CD4-positive, CD25-positive, alpha-beta regulatory T cell (primary cell): ENCODE data around the gene SNCA. TPM values are rescaled to one million over a fixed set of nuclear protein-coding genes. Genes with fewer than 3 reads are reported as not detected.
A peak's percentile ranks its signal among the peaks of the same experiment; 100 is the strongest.

Experiments used
- ATAC-seq, 2 donors: fragments of 150-1000 bp; cut with Tn5 transposase; one replicate each; pipeline ENCODE4 v1.10.0; 2021; ENCODE audit warnings: low read depth in 2 of 2, moderate number of reproducible peaks in 2 of 2, moderate library complexity in 1 of 2
- DNase-seq, 3 donors: peaks; one replicate each; pipeline versions ENCODE4 v3.0.0 to v3.0.0-alpha.2; 2012 to 2022; ENCODE audit warnings: mixed read lengths in 1 of 3
- H3K27ac ChIP-seq: one replicate; pipeline ENCODE4 v1.7.0; 2013; ENCODE audit warnings: mild to moderate bottlenecking, low read length; ENCODE audit not compliant: insufficient read depth, poor library complexity, severe bottlenecking
- H3K27me3 ChIP-seq: one replicate; pipeline ENCODE4 v1.7.0; 2013; ENCODE audit warnings: low read length; ENCODE audit not compliant: control insufficient read depth, insufficient read depth
- H3K36me3 ChIP-seq: one replicate; pipeline ENCODE4 v1.7.0; 2013; ENCODE audit warnings: mild to moderate bottlenecking, low read length, moderate library complexity; ENCODE audit not compliant: control insufficient read depth, insufficient read depth
- H3K4me1 ChIP-seq: 2 replicates; pipeline ENCODE4 v1.7.0; 2013; ENCODE audit warnings: mild to moderate bottlenecking, low read length; ENCODE audit not compliant: insufficient read depth, control insufficient read depth, poor library complexity, severe bottlenecking
- H3K4me3 ChIP-seq: one replicate; pipeline ENCODE4 v1.7.0; 2013; ENCODE audit warnings: low read depth, mild to moderate bottlenecking, low read length, moderate library complexity
- H3K9me3 ChIP-seq, 2 experiments: 1 replicate in 1 of 2; 2 replicates in 1 of 2; pipeline ENCODE4 v1.7.0; 2013; ENCODE audit warnings: low read length in 2 of 2, mild to moderate bottlenecking in 1 of 2, moderate library complexity in 1 of 2; ENCODE audit not compliant: control insufficient read depth in 2 of 2
- H3K27ac Mint-ChIP-seq, 3 donors: one replicate each; pipeline ENCODE4 v1.8.0; 2020 to 2022; ENCODE audit warnings: mild to moderate bottlenecking in 3 of 3, mixed read lengths in 3 of 3, moderate library complexity in 2 of 3
- H3K27me3 Mint-ChIP-seq: one replicate; pipeline ENCODE4 v1.8.0; 2022; ENCODE audit warnings: mild to moderate bottlenecking, mixed read lengths
- H3K36me3 Mint-ChIP-seq: one replicate; pipeline ENCODE4 v1.8.0; 2020; ENCODE audit warnings: mixed read lengths
- H3K4me1 Mint-ChIP-seq, 4 donors: one replicate each; pipeline ENCODE4 v1.8.0; 2020 to 2022; ENCODE audit warnings: mixed read lengths in 4 of 4, mild to moderate bottlenecking in 1 of 4
- H3K4me3 Mint-ChIP-seq, 4 donors: one replicate each; pipeline ENCODE4 v1.8.0; 2020 to 2022; ENCODE audit warnings: mild to moderate bottlenecking in 4 of 4, mixed read lengths in 4 of 4, moderate library complexity in 3 of 4
- H3K9me3 Mint-ChIP-seq, 7 donors: one replicate each; pipeline ENCODE4 v1.8.0; 2020 to 2022; ENCODE audit warnings: mixed read lengths in 7 of 7, mild to moderate bottlenecking in 3 of 7, moderate library complexity in 2 of 7
- polyA plus RNA-seq, 4 donors: library from polyadenylated mRNA; unstranded; fragments of 300-500 nt; fragmentation: Illumina TruSeq; gene quantifications; one replicate each; pipeline ENCODE4 v1.2.3, GENCODE V29; 2021
- total RNA-seq: library from RNA; stranded (reverse); gene quantifications from one replicate; pipeline ENCODE4 v1.2.3, GENCODE V29; 2022

SNCA gene
- total and polyA plus RNA-seq, 5 donors from 2014 or later, result 0.29 to 2.3 (median 1.9) TPM; not detected in 2

DNA sequence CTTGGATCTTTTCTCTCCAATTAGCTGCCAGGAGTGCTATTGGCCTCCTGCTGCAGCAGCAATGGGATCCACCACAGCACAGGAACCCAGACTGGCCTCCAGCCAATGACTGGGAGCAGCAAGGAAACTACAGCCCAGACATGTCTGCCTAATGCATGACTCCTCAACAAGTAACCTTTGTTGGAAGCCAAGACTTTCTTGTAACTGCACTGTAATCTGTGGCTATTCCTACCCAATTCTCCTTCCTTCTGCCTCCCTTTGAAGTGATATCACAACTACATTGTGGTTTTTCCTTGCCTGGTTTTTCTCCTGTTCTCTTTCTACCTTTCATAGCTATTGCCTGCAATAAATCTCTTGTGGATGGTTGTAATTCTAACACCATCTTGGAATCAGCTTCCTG lies 39.8 kb downstream of the SNCA start:
- no peak overlapping the region for H3K4me3 Mint-ChIP-seq

DNA sequence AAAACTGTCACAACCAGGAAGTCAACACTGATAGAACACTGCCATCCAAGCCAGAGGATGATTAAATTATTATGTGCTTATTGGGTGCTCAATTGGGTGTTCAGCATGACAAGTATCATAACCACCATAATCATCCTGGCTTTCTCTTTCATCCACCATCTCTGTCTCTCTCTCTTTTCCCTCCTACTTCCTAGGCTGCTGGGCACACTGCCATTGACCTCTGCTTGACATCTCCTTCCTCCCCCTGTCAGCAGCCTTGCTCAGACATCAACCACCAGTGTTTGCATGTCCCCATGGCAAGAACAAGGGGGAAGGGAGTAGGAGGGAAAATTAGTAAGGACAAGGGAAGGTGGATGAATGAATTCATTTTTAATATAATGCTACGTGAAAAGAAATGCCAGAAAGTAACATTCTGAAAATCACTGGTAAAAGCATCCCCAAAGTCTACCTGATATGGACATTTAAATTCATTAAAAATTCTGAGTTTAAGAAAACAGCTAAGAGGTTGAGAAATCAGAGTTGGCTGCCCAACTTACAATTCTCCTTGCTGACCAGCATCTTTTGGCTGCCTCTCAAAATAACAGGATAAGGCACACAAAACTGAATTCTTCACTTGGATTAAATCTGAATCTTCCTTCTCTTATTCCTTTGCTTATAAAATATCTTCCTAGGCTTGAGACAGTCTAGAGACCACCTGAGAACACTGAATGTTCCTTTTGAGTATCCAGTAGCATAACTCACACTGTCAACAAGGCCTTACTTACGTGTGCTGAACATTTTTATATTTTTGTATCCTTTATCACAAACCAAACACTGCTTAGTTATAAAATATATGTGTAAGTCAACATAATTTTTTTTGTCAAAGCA lies 48.5 kb downstream of the SNCA start:
- ATAC-seq, result no peak
- no peaks in the 10 kb centered on the region for H3K4me1 ChIP-seq
- H3K4me1 Mint-ChIP-seq, result no peaks in the 10 kb centered on the region
- no peaks in the 10 kb centered on the region for H3K36me3 Mint-ChIP-seq
- H3K27me3 ChIP-seq, result peaks cover 2% of the 10 kb centered on the region
- no peaks in the 10 kb centered on the region for H3K36me3 ChIP-seq
- H3K27ac Mint-ChIP-seq, result peak overlapping the region in 1 of 3 donors; percentile 38
- DNase-seq, result no peak
- H3K9me3 ChIP-seq, result no peaks in the 10 kb centered on the region
- no peaks in the 10 kb centered on the region for H3K27me3 Mint-ChIP-seq
- no peak overlapping the region for H3K4me3 ChIP-seq
- H3K4me3 Mint-ChIP-seq, result no peak overlapping the region
- no peaks in the 10 kb centered on the region for H3K9me3 Mint-ChIP-seq
- H3K27ac ChIP-seq, result no peak overlapping the region

More for the DNA sequence above, 39.8 kb downstream of the SNCA start:
- Mint-ChIP-seq H3K36me3 (no peaks in the 10 kb centered on the region), H3K9me3 (peaks cover 0 to 1% (median 0%) of the 10 kb centered on the region in 7 donors), H3K27ac (no peak overlapping the region), H3K27me3 (no peaks in the 10 kb centered on the region), H3K4me1 (no peaks in the 10 kb centered on the region)
- ATAC-seq, result no peak
- no peaks in the 10 kb centered on the region for H3K36me3 ChIP-seq
- H3K9me3 ChIP-seq, result no peaks in the 10 kb centered on the region
- no peaks in the 10 kb centered on the region for H3K4me1 ChIP-seq
- DNase-seq, result no peak
- no peak overlapping the region for H3K4me3 ChIP-seq
- no peaks in the 10 kb centered on the region for H3K27me3 ChIP-seq
- no peak overlapping the region for H3K27ac ChIP-seq

DNA sequence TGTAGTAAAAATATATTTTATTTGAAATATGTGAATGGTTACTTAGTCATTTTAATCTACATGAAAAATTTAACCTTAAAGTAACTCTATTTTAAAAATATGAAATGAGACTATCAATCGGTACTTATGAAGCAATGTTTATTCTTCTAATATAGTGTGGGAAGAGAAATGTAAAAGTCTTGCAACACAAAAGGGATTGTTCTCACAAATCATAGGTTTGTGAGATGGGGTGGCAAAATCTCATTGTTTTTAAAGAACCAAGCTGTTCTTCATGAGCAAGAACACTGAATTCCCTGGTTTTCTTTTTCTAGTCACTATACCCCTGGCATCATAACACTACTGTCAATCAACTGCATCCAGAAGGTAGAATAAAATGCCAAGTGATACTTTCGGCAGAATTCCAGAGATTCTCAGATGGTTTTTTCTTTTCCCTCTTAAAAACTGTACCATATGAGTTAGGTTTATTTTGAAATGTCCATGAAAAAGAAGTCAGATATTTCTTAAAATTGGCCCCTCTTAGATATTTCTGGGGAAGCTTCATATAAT lies 52.2 kb downstream of the SNCA start:
- H3K4me1 Mint-ChIP-seq, result no peaks in the 10 kb centered on the region
- peaks cover 0 to 1% (median 0%) of the 10 kb centered on the region in 7 donors for H3K9me3 Mint-ChIP-seq
- DNase-seq (no peak), ATAC-seq (no peak)
- no peaks in the 10 kb centered on the region for H3K36me3 ChIP-seq
- H3K4me1 ChIP-seq, result no peaks in the 10 kb centered on the region
- no peaks in the 10 kb centered on the region for H3K27me3 Mint-ChIP-seq
- no peak overlapping the region for H3K4me3 Mint-ChIP-seq
- no peak overlapping the region for H3K27ac ChIP-seq
- H3K9me3 ChIP-seq, result no peaks in the 10 kb centered on the region
- peaks cover 2% of the 10 kb centered on the region for H3K27me3 ChIP-seq
- H3K27ac Mint-ChIP-seq, result no peak overlapping the region
- H3K4me3 ChIP-seq, result no peak overlapping the region
- no peaks in the 10 kb centered on the region for H3K36me3 Mint-ChIP-seq

DNA sequence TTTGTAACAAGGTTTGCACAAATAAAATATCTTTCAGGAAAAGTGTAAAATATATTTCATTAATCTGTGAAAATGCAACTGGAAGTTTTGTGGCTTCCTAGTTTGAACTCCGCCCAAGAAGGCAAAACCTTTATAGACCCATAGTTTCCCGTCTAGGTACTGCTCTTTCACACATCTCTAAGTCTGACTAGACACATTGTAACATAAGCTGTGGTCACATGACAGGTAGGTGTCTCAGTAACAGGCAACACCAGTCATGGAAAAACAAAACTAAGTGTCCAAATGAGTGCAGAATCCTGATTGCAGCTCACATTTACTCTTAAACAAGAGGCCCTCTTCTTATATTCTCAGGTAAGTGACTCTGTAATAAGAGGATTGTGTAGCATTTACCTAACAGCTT lies 55.6 kb downstream of the SNCA start:
- ATAC-seq (no peak), DNase-seq (no peak)
- no peaks in the 10 kb centered on the region for H3K36me3 ChIP-seq
- Mint-ChIP-seq H3K4me3 (no peak overlapping the region), H3K9me3 (peaks cover 0 to 17% (median 7%) of the 10 kb centered on the region in 7 donors), H3K4me1 (no peaks in the 10 kb centered on the region), H3K36me3 (no peaks in the 10 kb centered on the region), H3K27me3 (no peaks in the 10 kb centered on the region), H3K27ac (no peak overlapping the region)
- no peak overlapping the region for H3K27ac ChIP-seq
- no peak overlapping the region for H3K4me3 ChIP-seq
- no peaks in the 10 kb centered on the region for H3K27me3 ChIP-seq
- no peaks in the 10 kb centered on the region for H3K9me3 ChIP-seq
- no peaks in the 10 kb centered on the region for H3K4me1 ChIP-seq

DNA sequence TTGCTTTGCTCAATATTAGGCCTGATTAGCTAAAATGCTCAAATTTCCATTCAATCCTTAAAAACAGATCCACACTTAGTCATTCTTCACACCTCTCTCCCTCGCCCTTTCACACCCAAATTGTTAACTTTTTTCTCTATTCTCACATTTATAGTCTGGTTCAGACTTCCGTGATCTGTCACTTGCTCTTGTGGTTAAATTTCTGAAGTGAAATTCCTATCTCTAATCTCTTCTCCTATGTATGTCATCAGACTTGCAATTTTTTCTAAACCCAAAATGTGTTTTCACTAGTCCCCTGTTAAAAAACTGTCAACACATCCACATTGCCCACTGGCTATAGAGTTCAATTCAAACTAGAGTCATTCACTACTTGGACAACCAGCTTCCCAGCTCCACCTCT lies 63.2 kb downstream of the SNCA start:
- no peak overlapping the region for H3K27ac ChIP-seq

DNA sequence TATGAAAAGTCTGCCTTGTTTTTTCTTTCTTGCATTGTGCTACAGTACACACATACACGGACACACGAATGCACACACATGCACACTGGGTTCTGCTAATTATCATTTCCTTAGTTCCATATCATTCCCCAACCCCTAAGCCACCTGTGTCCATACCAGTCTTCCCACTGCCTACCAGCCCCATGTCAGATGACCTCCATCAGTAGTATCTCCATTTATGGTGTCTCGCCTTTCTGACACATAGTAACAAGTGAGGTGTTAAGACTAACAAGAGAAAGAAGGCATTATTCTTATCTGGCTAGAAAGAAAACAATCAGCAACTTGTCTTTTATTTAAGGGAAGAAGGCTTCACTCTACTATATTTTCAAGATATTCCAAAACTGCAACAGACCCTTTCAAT lies 67.1 kb downstream of the SNCA start:
- no peaks in the 10 kb centered on the region for H3K36me3 Mint-ChIP-seq
- ATAC-seq, result no peak
- no peaks in the 10 kb centered on the region for H3K4me1 Mint-ChIP-seq
- DNase-seq, result no peak
- Histone ChIP-seq H3K36me3 (no peaks in the 10 kb centered on the region), H3K27ac (no peak overlapping the region), H3K4me1 (no peaks in the 10 kb centered on the region), H3K27me3 (no peaks in the 10 kb centered on the region), H3K9me3 (no peaks in the 10 kb centered on the region), H3K4me3 (no peak overlapping the region)
- H3K27ac Mint-ChIP-seq, result no peak overlapping the region
- no peak overlapping the region for H3K4me3 Mint-ChIP-seq
- peaks cover 0 to 9% (median 0%) of the 10 kb centered on the region in 7 donors for H3K9me3 Mint-ChIP-seq
- peaks cover 10% of the 10 kb centered on the region for H3K27me3 Mint-ChIP-seq

More for the DNA sequence above, 63.2 kb downstream of the SNCA start:
- H3K4me3 Mint-ChIP-seq, result no peak overlapping the region
- H3K36me3 Mint-ChIP-seq, result no peaks in the 10 kb centered on the region
- peaks cover 10% of the 10 kb centered on the region for H3K27me3 Mint-ChIP-seq
- no peaks in the 10 kb centered on the region for H3K4me1 ChIP-seq
- H3K4me1 Mint-ChIP-seq, result no peaks in the 10 kb centered on the region
- DNase-seq, result no peak
- no peaks in the 10 kb centered on the region for H3K9me3 ChIP-seq
- H3K4me3 ChIP-seq, result no peak overlapping the region
- H3K27ac Mint-ChIP-seq, result no peak overlapping the region
- no peaks in the 10 kb centered on the region for H3K36me3 ChIP-seq
- ATAC-seq, result no peak
- H3K27me3 ChIP-seq, result peaks cover 4% of the 10 kb centered on the region
- H3K9me3 Mint-ChIP-seq, result peaks cover 0 to 16% (median 4%) of the 10 kb centered on the region in 7 donors

DNA sequence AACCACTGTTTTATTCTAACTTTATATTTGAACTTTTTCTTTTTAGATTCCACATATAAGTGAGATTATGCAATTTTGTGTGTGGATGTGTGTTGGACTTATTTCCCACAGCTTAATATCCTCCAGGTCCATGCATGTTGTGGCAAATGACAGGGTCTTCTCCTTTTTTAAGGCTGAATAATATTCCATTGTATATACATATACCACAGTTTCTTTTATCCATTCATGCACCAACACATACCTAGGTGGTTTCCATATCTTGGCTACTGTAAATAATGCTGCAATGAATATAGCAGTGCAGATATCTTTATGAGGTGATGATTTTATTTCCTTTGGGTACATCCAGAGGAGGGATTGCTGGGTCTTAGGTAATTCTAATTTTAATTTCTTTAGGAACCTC lies 69.0 kb downstream of the SNCA start:
- H3K27me3 Mint-ChIP-seq, result peaks cover 4% of the 10 kb centered on the region
- H3K27ac ChIP-seq, result no peak overlapping the region

DNA sequence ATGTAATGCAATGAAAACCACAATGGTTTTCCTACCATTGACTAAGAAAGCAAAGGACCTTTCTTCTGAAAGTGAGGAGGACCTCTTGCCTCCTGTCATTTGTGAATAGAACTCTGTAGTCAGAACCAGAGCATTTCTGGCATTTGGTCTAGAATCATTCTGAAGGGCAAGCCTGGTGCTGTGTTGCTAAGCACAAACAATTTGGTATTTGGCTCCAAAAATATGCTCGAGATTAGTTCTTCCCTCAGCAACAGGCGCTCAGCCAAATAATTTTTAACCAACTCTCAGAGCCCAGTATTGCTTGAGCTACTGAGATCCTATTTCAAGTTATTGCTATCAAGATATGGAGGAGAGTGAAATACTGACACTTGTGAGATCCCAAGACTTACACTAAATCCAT lies 71.0 kb downstream of the SNCA start:
- H3K27me3 Mint-ChIP-seq, result peaks cover 7% of the 10 kb centered on the region
- no peak for DNase-seq
- no peaks in the 10 kb centered on the region for H3K27me3 ChIP-seq
- no peak overlapping the region for H3K4me3 ChIP-seq
- no peaks in the 10 kb centered on the region for H3K9me3 ChIP-seq
- no peak for ATAC-seq
- H3K4me3 Mint-ChIP-seq, result no peak overlapping the region
- no peak overlapping the region for H3K27ac Mint-ChIP-seq
- H3K4me1 ChIP-seq, result no peaks in the 10 kb centered on the region
- no peaks in the 10 kb centered on the region for H3K36me3 ChIP-seq
- peaks cover 0 to 3% (median 0%) of the 10 kb centered on the region in 7 donors for H3K9me3 Mint-ChIP-seq
- no peaks in the 10 kb centered on the region for H3K4me1 Mint-ChIP-seq
- no peak overlapping the region for H3K27ac ChIP-seq
- H3K36me3 Mint-ChIP-seq, result no peaks in the 10 kb centered on the region

More for the DNA sequence above, 69.0 kb downstream of the SNCA start:
- Mint-ChIP-seq H3K9me3 (peaks cover 0 to 4% (median 0%) of the 10 kb centered on the region in 7 donors), H3K36me3 (no peaks in the 10 kb centered on the region), H3K4me3 (no peak overlapping the region), H3K4me1 (no peaks in the 10 kb centered on the region), H3K27ac (no peak overlapping the region)
- H3K36me3 ChIP-seq, result no peaks in the 10 kb centered on the region
- DNase-seq (no peak), ATAC-seq (no peak)
- no peak overlapping the region for H3K4me3 ChIP-seq
- no peaks in the 10 kb centered on the region for H3K27me3 ChIP-seq
- H3K9me3 ChIP-seq, result no peaks in the 10 kb centered on the region
- H3K4me1 ChIP-seq, result no peaks in the 10 kb centered on the region
